Vagina (tissue), 2 donors: ENCODE results near the gene GFRA1. TPM values are rescaled to one million over a fixed set of nuclear protein-coding genes. Genes with fewer than 3 reads are reported as not detected.

ENCODE experiments used
- DNase-seq, 2 donors: peaks; one replicate each; pipeline ENCODE4 v3.0.0-alpha.2; 2017; ENCODE audit errors: extremely low spot score in 2 of 2
- H3K27ac ChIP-seq: fragments of 200-600 bp; sonication (generic); one replicate; pipeline ENCODE4 v1.5.1; 2019
- H3K27me3 ChIP-seq: fragments of 200-600 bp; sonication (generic); one replicate; pipeline ENCODE4 v1.5.1; 2019
- H3K36me3 ChIP-seq, 2 donors: fragments of 200-600 bp; sonication (generic); one replicate each; pipeline ENCODE4 v1.5.1; 2017 to 2019
- H3K4me1 ChIP-seq: fragments of 200-600 bp; sonication (generic); one replicate; pipeline ENCODE4 v1.5.1; 2019
- H3K4me3 ChIP-seq, 2 donors: fragments of 200-600 bp; sonication (generic); 1 replicate in 1 of 2; 2 replicates in 1 of 2; pipeline ENCODE4 v1.5.1; 2016 to 2019
- H3K9me3 ChIP-seq: fragments of 200-600 bp; sonication (generic); one replicate; pipeline ENCODE4 v1.5.1; 2019
- POLR2A ChIP-seq, 2 donors: fragments of 450-650 bp; IDR thresholded peaks; one replicate each; pipeline ENCODE4 v1.6.1; 2017; ENCODE audit warnings: antibody characterized with exemption in 2 of 2, mild to moderate bottlenecking in 2 of 2, moderate library complexity in 2 of 2
- POLR2AphosphoS5 ChIP-seq, 2 donors: sonication (generic); formaldehyde crosslinking; IDR thresholded peaks; one replicate each; pipeline ENCODE4 v1.9.0; 2017; ENCODE audit warnings: antibody characterized with exemption in 2 of 2, mild to moderate bottlenecking in 2 of 2, low read depth in 1 of 2; ENCODE audit not compliant: insufficient read depth in 1 of 2
- intact Hi-C: fragments of 100-400 bp; cut with DNase I; formaldehyde crosslinking; loops from one replicate; pipeline ENCODE4 v1.15.1; 2023
- total RNA-seq: library from RNA; depleted of rRNA; stranded (reverse); fragments of >200 nt; gene quantifications from one replicate; pipeline ENCODE4 v1.2.3, GENCODE V29; 2016
- TF ChIP-seq, protein P1 (sequence below), 3 experiments: fragments of 450-650 bp in 2 of 3; fragments of 200-600 bp in 1 of 3; sonication (generic) in 1 of 3; IDR thresholded peaks; one replicate each; pipeline ENCODE4 v1.5.1; 2017 to 2019; ENCODE audit warnings: antibody characterized with exemption in 3 of 3, mild to moderate bottlenecking in 2 of 3, moderate library complexity in 2 of 3

The GFRA1 gene
- total RNA-seq, 1 donor from 2014 or later = 57.7 TPM

DNA sequence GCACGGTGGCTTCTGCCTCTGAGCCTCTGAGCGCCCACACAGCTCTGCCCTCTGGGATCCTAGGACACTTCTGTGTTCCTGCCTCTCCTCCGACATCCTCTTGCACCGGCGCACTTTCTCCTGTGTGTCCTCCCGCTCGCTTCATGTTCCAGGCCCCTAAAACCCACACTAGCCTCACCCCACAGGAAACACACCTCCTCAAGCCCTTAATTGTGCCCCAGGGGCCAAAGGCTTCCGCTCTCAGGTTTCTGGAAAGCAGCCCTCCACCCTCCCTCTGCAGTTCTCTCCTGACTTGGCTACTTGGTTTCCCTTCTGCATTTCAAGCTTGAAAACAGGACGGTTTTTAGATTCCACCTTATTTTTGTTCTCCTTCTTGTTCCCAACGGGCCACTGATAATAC is 7.3 kb downstream of the GFRA1 start:
- TF ChIP-seq POLR2A (IDR thresholded peaks at IDR 0.05) (no peak), POLR2AphosphoS5 (IDR thresholded peaks at IDR 0.05; ENCODE audit: insufficient read depth in 1 of 2, low read depth in 1 of 2) (no peak)
- TF ChIP-seq, protein P1, sequence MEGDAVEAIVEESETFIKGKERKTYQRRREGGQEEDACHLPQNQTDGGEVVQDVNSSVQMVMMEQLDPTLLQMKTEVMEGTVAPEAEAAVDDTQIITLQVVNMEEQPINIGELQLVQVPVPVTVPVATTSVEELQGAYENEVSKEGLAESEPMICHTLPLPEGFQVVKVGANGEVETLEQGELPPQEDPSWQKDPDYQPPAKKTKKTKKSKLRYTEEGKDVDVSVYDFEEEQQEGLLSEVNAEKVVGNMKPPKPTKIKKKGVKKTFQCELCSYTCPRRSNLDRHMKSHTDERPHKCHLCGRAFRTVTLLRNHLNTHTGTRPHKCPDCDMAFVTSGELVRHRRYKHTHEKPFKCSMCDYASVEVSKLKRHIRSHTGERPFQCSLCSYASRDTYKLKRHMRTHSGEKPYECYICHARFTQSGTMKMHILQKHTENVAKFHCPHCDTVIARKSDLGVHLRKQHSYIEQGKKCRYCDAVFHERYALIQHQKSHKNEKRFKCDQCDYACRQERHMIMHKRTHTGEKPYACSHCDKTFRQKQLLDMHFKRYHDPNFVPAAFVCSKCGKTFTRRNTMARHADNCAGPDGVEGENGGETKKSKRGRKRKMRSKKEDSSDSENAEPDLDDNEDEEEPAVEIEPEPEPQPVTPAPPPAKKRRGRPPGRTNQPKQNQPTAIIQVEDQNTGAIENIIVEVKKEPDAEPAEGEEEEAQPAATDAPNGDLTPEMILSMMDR (IDR thresholded peaks at IDR 0.05) = no peak
- no peak overlapping the region for H3K27ac ChIP-seq
- H3K36me3 ChIP-seq = no peaks in the 10 kb centered on the region
- no peak for DNase-seq
- H3K9me3 ChIP-seq = no peaks in the 10 kb centered on the region
- intact Hi-C loops = no loop called here
- H3K4me3 ChIP-seq = no peak overlapping the region
- H3K27me3 ChIP-seq = no peaks in the 10 kb centered on the region
- H3K4me1 ChIP-seq = no peaks in the 10 kb centered on the region

DNA sequence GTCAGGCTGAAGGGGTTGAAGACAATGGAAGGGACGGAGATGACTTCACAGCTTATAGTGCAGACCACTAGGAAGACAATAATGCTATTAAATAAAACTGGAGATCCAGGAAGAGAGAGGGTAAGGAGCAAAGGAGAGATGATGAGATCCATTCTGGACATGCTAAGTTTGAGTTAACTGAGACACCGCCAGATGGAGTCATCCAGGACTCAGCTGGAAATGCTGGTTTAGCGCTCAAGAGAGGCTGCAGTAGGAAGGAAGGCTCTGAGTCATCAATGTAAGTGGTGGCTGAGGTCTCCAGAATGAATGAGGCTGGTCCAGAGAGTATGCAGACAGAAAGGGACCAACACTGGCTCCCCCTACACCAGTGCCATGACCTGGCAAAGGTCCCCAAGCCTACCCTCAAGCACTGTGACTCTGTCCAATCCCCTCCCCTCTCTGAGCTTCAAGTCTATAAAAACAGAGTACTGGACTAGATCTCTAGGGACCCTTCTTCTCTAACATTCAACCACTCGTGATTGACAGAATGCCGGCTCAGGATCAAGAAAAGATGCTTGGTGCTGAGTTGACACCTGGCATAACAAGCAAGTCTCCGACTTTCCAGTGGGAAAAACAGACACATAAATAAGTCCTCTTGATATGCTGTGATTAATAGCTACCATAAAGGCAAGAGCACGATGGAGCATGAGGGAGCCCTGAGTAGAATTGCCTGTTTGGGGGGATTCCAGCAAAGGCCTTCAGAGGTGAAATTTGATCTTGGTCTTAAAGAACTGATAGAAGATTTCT is 8.9 kb downstream of the GFRA1 start:
- H3K4me1 ChIP-seq = no peaks in the 10 kb centered on the region
- no peaks in the 10 kb centered on the region for H3K36me3 ChIP-seq
- H3K27ac ChIP-seq = no peak overlapping the region
- no peaks in the 10 kb centered on the region for H3K9me3 ChIP-seq
- no peak for DNase-seq
- intact Hi-C loops = no loop called here
- TF ChIP-seq POLR2A (IDR thresholded peaks at IDR 0.05) (no peak), POLR2AphosphoS5 (IDR thresholded peaks at IDR 0.05; ENCODE audit: insufficient read depth in 1 of 2, low read depth in 1 of 2) (no peak)
- TF ChIP-seq, protein P1 (IDR thresholded peaks at IDR 0.05) = no peak
- H3K27me3 ChIP-seq = no peaks in the 10 kb centered on the region
- no peak overlapping the region for H3K4me3 ChIP-seq

DNA sequence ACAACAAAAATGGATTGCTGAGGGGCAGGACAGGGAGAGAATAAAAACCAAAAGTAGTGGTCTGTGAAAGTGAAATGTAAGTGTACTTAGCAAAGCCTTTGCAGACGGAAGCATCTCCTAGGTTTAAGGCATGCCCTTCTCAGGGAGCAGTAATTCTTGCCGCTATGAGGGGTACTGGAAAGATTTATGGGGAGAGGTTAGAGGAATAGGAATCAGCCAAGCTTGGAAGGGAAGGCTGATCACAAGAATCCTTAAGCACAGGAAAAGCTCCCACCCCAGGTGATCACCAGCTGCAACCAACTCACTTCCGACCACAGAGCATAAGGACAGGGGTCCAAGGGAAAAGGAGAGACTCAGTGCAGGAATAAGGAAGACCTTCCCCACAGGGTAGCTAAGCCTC is 10.3 kb downstream of the GFRA1 start:
- intact Hi-C loops = no loop called here
- H3K4me1 ChIP-seq = no peaks in the 10 kb centered on the region
- H3K36me3 ChIP-seq = no peaks in the 10 kb centered on the region
- TF ChIP-seq, protein P1 (IDR thresholded peaks at IDR 0.05) = no peak
- TF ChIP-seq POLR2A (IDR thresholded peaks at IDR 0.05) = no peak
- no peak for TF ChIP-seq POLR2AphosphoS5 (IDR thresholded peaks at IDR 0.05; ENCODE audit: insufficient read depth in 1 of 2, low read depth in 1 of 2)
- no peaks in the 10 kb centered on the region for H3K9me3 ChIP-seq
- no peak overlapping the region for H3K4me3 ChIP-seq
- no peaks in the 10 kb centered on the region for H3K27me3 ChIP-seq
- H3K27ac ChIP-seq = no peak overlapping the region
- no peak for DNase-seq

DNA sequence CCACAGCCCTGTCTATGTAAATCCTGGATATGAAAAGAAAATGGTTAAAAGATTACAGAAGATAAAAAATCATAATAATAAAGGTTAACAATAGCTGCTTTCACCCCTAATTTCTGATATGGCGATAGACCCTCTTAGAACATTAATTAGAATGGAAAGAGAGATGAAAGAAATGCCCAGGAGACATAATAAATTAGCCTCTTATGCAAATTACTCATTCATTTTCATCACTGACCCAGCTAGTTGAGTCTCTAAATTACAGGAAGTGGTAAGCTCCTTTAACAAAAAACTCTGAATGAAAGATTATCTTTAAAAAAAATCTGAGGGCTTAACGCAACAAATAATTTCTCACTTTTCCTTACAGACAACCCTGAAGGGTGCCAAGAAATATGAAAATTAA is 12.4 kb downstream of the GFRA1 start:
- Histone ChIP-seq H3K36me3 (no peaks in the 10 kb centered on the region), H3K4me3 (no peak overlapping the region), H3K9me3 (no peaks in the 10 kb centered on the region), H3K27me3 (no peaks in the 10 kb centered on the region), H3K27ac (no peak overlapping the region), H3K4me1 (no peaks in the 10 kb centered on the region)
- no peak for DNase-seq
- intact Hi-C loops = no loop called here
- TF ChIP-seq POLR2A (IDR thresholded peaks at IDR 0.05) (no peak), POLR2AphosphoS5 (IDR thresholded peaks at IDR 0.05; ENCODE audit: insufficient read depth in 1 of 2, low read depth in 1 of 2) (no peak)
- TF ChIP-seq, protein P1 (IDR thresholded peaks at IDR 0.05) = no peak

DNA sequence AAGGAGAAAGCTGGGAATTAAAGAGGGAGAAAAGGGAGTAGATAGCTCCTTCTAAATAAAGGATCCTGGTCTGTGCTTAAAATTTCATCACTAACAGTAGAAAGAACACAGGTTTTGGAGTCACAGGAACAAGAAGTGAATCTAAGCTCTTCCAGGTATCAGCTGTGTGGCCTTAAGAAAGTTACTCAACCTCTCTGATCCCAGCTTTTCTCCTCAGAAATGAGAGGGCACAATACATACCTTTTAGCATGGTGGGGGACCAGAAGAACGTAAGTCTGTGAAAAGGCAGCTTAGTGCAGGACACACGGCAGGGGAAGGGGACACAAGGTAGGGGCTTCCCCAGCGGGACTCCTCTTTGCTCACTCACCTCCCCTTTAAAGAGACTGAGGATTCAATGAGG is 13.4 kb downstream of the GFRA1 start:
- no peak for TF ChIP-seq POLR2A (IDR thresholded peaks at IDR 0.05)
- TF ChIP-seq, protein P1 (IDR thresholded peaks at IDR 0.05) = no peak
- Histone ChIP-seq H3K27ac (no peak overlapping the region), H3K36me3 (no peaks in the 10 kb centered on the region), H3K27me3 (no peaks in the 10 kb centered on the region), H3K4me1 (peaks cover 4% of the 10 kb centered on the region), H3K9me3 (no peaks in the 10 kb centered on the region), H3K4me3 (no peak overlapping the region)
- intact Hi-C loops = no loop called here
- no peak for DNase-seq
